Measurements from ENCODE around the gene TSEN54.

Gene TSEN54

GRCh38 chr17:75557075-75557851 is 40.9 kb downstream of the TSEN54 start:
- DNase-seq (ENCODE audit: low spot score) = no peak
- in situ Hi-C loops (cut with MboI; ENCODE audit: low pct_unique_long_range_greater_than_20kb, low sequenced_read_pairs, unreplicated experiment) = no loop called here

GRCh38 chr17:75557852-75558665 is 41.7 kb downstream of the TSEN54 start:
- in situ Hi-C loops (cut with MboI; ENCODE audit: low pct_unique_long_range_greater_than_20kb, low sequenced_read_pairs, unreplicated experiment) = no loop called here
- no peak for TF ChIP-seq CTCF (IDR thresholded peaks at IDR 0.05; ENCODE audit: extremely low read depth, insufficient read depth, missing control alignments)
- DNase-seq (ENCODE audit: low spot score) = no peak

More at GRCh38 chr17:75557075-75557851, 40.9 kb downstream of the TSEN54 start:
- no peak for TF ChIP-seq CTCF (IDR thresholded peaks at IDR 0.05; ENCODE audit: extremely low read depth, insufficient read depth, missing control alignments)

- no peak for DNase-seq (ENCODE audit: low spot score)
- TF ChIP-seq CTCF (IDR thresholded peaks at IDR 0.05; ENCODE audit: extremely low read depth, insufficient read depth, missing control alignments) = no peak
- in situ Hi-C loops (cut with MboI; ENCODE audit: low pct_unique_long_range_greater_than_20kb, low sequenced_read_pairs, unreplicated experiment) = no loop called here
These were observed 42.6 kb downstream of the TSEN54 start for GRCh38 chr17:75558666-75559530.

- no peak for DNase-seq (ENCODE audit: low spot score)
- no peak for TF ChIP-seq CTCF (IDR thresholded peaks at IDR 0.05; ENCODE audit: extremely low read depth, insufficient read depth, missing control alignments)
- in situ Hi-C loops (cut with MboI; ENCODE audit: low pct_unique_long_range_greater_than_20kb, low sequenced_read_pairs, unreplicated experiment) = no loop called here
These were observed 43.7 kb downstream of the TSEN54 start for GRCh38 chr17:75559958-75560533.

- DNase-seq (ENCODE audit: low spot score) = no peak
- in situ Hi-C loops (cut with MboI; ENCODE audit: low pct_unique_long_range_greater_than_20kb, low sequenced_read_pairs, unreplicated experiment) = no loop called here
- no peak for TF ChIP-seq CTCF (IDR thresholded peaks at IDR 0.05; ENCODE audit: extremely low read depth, insufficient read depth, missing control alignments)
These were observed 45.7 kb downstream of the TSEN54 start for GRCh38 chr17:75561927-75562603.

Measured in GM13977 (cell line).